ENCODE results near the gene DMD. TPM values are rescaled to one million over a fixed set of nuclear protein-coding genes. Genes with fewer than 3 reads are reported as not detected.
A peak's percentile ranks its signal among the peaks of the same experiment; 100 is the strongest.

DMD gene
- total and polyA plus RNA-seq, 2 donors (not counting 1 experiment from before 2014, with no cell fraction given), result 5.1 to 7.2 TPM

DNA sequence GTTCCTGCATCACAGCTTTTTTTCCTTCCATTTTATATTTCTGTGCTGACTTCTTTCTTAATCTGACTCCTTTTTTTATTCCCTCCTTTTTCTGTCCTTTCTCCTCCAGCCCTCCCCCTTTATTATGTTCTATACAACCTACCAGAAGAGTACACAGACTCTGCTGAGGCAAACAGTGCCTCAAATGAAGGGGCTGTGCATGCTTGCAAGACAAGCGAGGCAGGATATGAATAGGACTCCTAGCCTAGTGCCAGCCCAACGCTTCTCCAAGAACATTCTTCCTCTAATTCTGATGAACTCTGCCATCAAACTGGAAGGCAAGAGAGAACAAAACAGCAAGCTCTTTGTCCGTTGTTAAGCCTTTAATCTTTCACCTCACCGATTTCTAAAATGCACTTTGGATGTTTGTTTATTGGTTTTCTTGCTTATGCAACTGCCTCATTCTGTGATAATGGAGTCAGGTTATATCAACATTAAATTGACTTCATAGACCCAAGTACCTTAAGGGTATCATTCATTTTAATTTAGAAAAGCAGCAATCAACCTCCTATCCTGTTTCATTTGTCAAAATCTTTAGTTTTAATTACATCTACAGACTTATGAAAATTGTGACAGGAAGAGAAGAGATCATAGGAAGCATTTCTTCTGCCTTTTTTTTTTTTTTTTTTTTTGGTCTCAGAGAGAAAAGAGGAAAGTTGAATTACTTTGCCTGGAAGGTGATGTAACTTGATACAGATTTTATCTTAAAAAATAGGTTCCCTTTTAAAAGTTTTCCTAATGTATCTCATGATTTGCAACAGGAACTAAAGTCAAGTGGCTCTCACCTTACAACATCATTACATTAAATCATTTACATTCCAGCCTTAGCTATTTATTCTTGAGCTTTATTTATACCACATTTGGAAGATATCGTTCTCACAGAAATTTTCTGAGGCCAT lies 1854.8 kb downstream of the DMD start:
- Histone ChIP-seq H3K79me2 (ENCODE audit: control insufficient read depth, insufficient read depth, low read length) (no peaks in the 10 kb centered on the region), H3K4me3 (replicated peaks in 1 of 4; ENCODE audit: control extremely low read depth in 1 of 4, insufficient read depth in 1 of 4, low read depth in 3 of 4, low read length in 4 of 4) (no peak overlapping the region), H3K27me3 (ENCODE audit: control insufficient read depth, insufficient read depth, low read length) (no peaks in the 10 kb centered on the region), H3K4me2 (ENCODE audit: extremely low read depth, insufficient read depth, low read length) (no peak overlapping the region), H3K27ac (ENCODE audit: insufficient read depth, low read length) (no peak overlapping the region), H3K4me1 (ENCODE audit: control insufficient read depth, extremely low read depth, insufficient read depth, low read length) (no peaks in the 10 kb centered on the region), H3K9ac (ENCODE audit: insufficient read depth, low read length) (no peak overlapping the region), H4K20me1 (ENCODE audit: control insufficient read depth, extremely low read depth, insufficient read depth, low read length) (no peaks in the 10 kb centered on the region), H3K36me3 (ENCODE audit: control insufficient read depth, insufficient read depth, low read length) (no peaks in the 10 kb centered on the region), H2AFZ (ENCODE audit: low read length) (no peak overlapping the region), H3K9me3 (ENCODE audit: control insufficient read depth, insufficient read depth, low read depth, low read length) (no peaks in the 10 kb centered on the region)
- DNase-seq (ENCODE audit: low read depth in 2 of 2), result no peak
- TF ChIP-seq, protein P1, sequence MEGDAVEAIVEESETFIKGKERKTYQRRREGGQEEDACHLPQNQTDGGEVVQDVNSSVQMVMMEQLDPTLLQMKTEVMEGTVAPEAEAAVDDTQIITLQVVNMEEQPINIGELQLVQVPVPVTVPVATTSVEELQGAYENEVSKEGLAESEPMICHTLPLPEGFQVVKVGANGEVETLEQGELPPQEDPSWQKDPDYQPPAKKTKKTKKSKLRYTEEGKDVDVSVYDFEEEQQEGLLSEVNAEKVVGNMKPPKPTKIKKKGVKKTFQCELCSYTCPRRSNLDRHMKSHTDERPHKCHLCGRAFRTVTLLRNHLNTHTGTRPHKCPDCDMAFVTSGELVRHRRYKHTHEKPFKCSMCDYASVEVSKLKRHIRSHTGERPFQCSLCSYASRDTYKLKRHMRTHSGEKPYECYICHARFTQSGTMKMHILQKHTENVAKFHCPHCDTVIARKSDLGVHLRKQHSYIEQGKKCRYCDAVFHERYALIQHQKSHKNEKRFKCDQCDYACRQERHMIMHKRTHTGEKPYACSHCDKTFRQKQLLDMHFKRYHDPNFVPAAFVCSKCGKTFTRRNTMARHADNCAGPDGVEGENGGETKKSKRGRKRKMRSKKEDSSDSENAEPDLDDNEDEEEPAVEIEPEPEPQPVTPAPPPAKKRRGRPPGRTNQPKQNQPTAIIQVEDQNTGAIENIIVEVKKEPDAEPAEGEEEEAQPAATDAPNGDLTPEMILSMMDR (conservative IDR thresholded peaks at IDR 0.05 in 1 of 2, IDR thresholded peaks at IDR 0.05 in 1 of 2; ENCODE audit: low read depth in 1 of 2, low read length in 2 of 2), result no peak
- TF ChIP-seq EZH2 (IDR thresholded peaks at IDR 0.05; ENCODE audit: low read length, missing control alignments), result no peak

DNA sequence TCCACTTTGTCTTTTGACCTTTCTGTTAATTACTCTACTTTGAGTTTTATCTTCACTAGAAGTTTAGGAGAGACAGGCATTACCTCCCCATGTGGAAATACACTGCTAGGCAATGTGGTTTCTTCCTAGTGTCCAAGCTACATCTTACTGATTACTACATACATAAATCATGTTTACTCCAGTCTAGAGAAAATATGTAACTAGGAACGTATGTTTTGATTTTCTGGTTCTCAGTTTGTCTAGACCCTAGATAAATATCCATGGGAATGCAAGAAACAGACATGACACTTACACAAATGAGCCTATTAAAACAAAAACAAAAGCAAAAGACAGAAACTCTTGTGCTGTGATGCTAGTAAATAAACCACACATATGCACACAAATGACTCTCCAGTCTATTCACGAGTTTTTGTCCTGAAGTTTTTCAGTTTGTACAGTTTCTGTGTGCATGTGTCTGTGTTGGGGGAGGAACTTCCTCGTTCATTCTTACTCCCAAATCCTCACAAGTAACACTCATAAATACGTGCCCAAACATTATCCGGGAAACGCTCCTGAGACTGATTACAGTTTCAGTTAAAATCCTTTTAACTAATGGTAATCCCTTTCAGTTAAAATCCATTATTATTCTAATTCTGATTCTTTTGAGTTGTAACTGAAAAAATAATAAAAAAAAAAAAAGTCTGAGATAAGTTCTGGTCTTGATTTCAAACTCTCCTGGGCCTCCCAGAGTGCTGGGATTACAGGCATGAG lies 1856.0 kb downstream of the DMD start:
- no peaks in the 10 kb centered on the region for H4K20me1 ChIP-seq (ENCODE audit: control insufficient read depth, extremely low read depth, insufficient read depth, low read length)
- H3K9ac ChIP-seq (ENCODE audit: insufficient read depth, low read length), result no peak overlapping the region
- H3K27ac ChIP-seq (ENCODE audit: insufficient read depth, low read length), result no peak overlapping the region
- no peaks in the 10 kb centered on the region for H3K79me2 ChIP-seq (ENCODE audit: control insufficient read depth, insufficient read depth, low read length)
- H3K4me1 ChIP-seq (ENCODE audit: control insufficient read depth, extremely low read depth, insufficient read depth, low read length), result no peaks in the 10 kb centered on the region
- no peaks in the 10 kb centered on the region for H3K27me3 ChIP-seq (ENCODE audit: control insufficient read depth, insufficient read depth, low read length)
- peak overlapping the region; percentile 15 for H3K4me2 ChIP-seq (ENCODE audit: extremely low read depth, insufficient read depth, low read length)
- H3K4me3 ChIP-seq (replicated peaks in 1 of 4; ENCODE audit: control extremely low read depth in 1 of 4, insufficient read depth in 1 of 4, low read depth in 3 of 4, low read length in 4 of 4), result no peak overlapping the region
- no peaks in the 10 kb centered on the region for H3K36me3 ChIP-seq (ENCODE audit: control insufficient read depth, insufficient read depth, low read length)
- H2AFZ ChIP-seq (ENCODE audit: low read length), result no peak overlapping the region
- TF ChIP-seq, protein P1 (conservative IDR thresholded peaks at IDR 0.05 in 1 of 2, IDR thresholded peaks at IDR 0.05 in 1 of 2; ENCODE audit: low read depth in 1 of 2, low read length in 2 of 2), result no peak
- TF ChIP-seq EZH2 (IDR thresholded peaks at IDR 0.05; ENCODE audit: low read length, missing control alignments), result no peak
- no peaks in the 10 kb centered on the region for H3K9me3 ChIP-seq (ENCODE audit: control insufficient read depth, insufficient read depth, low read depth, low read length)
- no peak for DNase-seq (ENCODE audit: low read depth in 2 of 2)

DNA sequence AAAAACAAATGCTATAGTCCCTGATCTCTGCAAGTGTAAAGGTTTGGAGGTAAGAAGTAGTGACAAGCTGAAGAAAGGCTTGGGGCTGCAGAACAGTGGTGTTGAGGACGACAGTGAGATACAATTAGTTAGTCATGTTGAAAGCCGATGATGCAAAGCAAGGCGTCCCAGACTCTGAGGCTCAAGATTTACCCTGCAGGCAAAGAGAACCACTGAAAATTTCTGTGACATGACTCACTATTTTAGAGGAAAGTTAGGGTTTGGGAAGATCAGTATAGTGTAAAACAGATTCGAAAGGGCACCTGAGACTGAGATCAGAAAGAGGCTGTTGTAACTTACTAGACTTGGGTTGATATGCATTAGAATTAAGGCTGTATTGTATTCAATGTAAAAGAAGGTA lies 1858.3 kb downstream of the DMD start:
- no peak overlapping the region for H3K4me2 ChIP-seq (ENCODE audit: extremely low read depth, insufficient read depth, low read length)
- no peak overlapping the region for H3K27ac ChIP-seq (ENCODE audit: insufficient read depth, low read length)
- TF ChIP-seq EZH2 (IDR thresholded peaks at IDR 0.05; ENCODE audit: low read length, missing control alignments), result no peak
- no peak overlapping the region for H2AFZ ChIP-seq (ENCODE audit: low read length)
- H3K9me3 ChIP-seq (ENCODE audit: control insufficient read depth, insufficient read depth, low read depth, low read length), result no peaks in the 10 kb centered on the region
- H3K9ac ChIP-seq (ENCODE audit: insufficient read depth, low read length), result no peak overlapping the region
- no peak overlapping the region for H3K4me3 ChIP-seq (replicated peaks in 1 of 4; ENCODE audit: control extremely low read depth in 1 of 4, insufficient read depth in 1 of 4, low read depth in 3 of 4, low read length in 4 of 4)
- no peaks in the 10 kb centered on the region for H3K27me3 ChIP-seq (ENCODE audit: control insufficient read depth, insufficient read depth, low read length)
- no peaks in the 10 kb centered on the region for H3K79me2 ChIP-seq (ENCODE audit: control insufficient read depth, insufficient read depth, low read length)
- H4K20me1 ChIP-seq (ENCODE audit: control insufficient read depth, extremely low read depth, insufficient read depth, low read length), result no peaks in the 10 kb centered on the region
- no peaks in the 10 kb centered on the region for H3K4me1 ChIP-seq (ENCODE audit: control insufficient read depth, extremely low read depth, insufficient read depth, low read length)
- no peaks in the 10 kb centered on the region for H3K36me3 ChIP-seq (ENCODE audit: control insufficient read depth, insufficient read depth, low read length)
- peak; percentile 17 to 76 for DNase-seq (ENCODE audit: low read depth in 2 of 2)
